A673 (cell line): Measurements from ENCODE around the gene A4GALT. TPM values are rescaled to one million over a fixed set of nuclear protein-coding genes. Genes with fewer than 3 reads are reported as not detected.

Source experiments
- BruUV-seq: library from RNA; stranded (reverse); fragments of 400-500 nt; replicated peaks from 2 replicates; lab custom pipeline; 2021; lab: Mats Ljungman, UMichigan
- CTCF ChIA-PET: fragments of 300-600 bp; sonication (Branson Sonifier 250); formaldehyde crosslinking; loops from one replicate; lab custom pipeline; 2022; ENCODE audit warnings: antibody characterized with exemption; lab: Charles Lee
- POLR2A ChIA-PET: fragments of 300-600 bp; sonication (Branson Sonifier 250); formaldehyde crosslinking; loops from one replicate; lab custom pipeline; 2022; ENCODE audit warnings: antibody characterized with exemption; ENCODE audit not compliant: low non-redundant PET; lab: Charles Lee
- DNase-seq: peaks from one replicate; pipeline ENCODE4 v3.0.0-alpha.2; 2015; ENCODE audit warnings: low spot score
- H3K27ac ChIP-seq: fragments of 200-600 bp; sonication (generic); 2 replicates; pipeline ENCODE4 v1.5.1; 2016; ENCODE audit warnings: mixed run types, low read depth, mild to moderate bottlenecking, mixed read lengths, antibody characterized with exemption, low read length; ENCODE audit not compliant: poor library complexity, severe bottlenecking
- H3K27me3 ChIP-seq: fragments of 200-600 bp; sonication (generic); replicated peaks from 2 replicates; pipeline ENCODE4 v1.6.1; 2017; ENCODE audit warnings: mixed run types, low read depth, mild to moderate bottlenecking, mixed read lengths, antibody characterized with exemption, low read length; ENCODE audit not compliant: insufficient read depth, poor library complexity
- H3K36me3 ChIP-seq: fragments of 200-600 bp; sonication (generic); 2 replicates; pipeline ENCODE4 v1.6.1; 2016; ENCODE audit warnings: mixed run types, mild to moderate bottlenecking, mixed read lengths, antibody characterized with exemption, low read length; ENCODE audit not compliant: insufficient read depth, poor library complexity, severe bottlenecking
- H3K4me1 ChIP-seq: fragments of 200-600 bp; sonication (generic); 2 replicates; pipeline ENCODE4 v1.6.1; 2017; ENCODE audit warnings: mixed run types, mild to moderate bottlenecking, mixed read lengths, antibody characterized with exemption, low read length; ENCODE audit not compliant: insufficient read depth, poor library complexity, severe bottlenecking
- H3K4me3 ChIP-seq: fragments of 200-600 bp; sonication (generic); 2 replicates; pipeline ENCODE4 v1.5.1; 2016; ENCODE audit warnings: low read depth, mixed run types, mild to moderate bottlenecking, mixed read lengths, low read length; ENCODE audit not compliant: poor library complexity, severe bottlenecking
- H3K9me3 ChIP-seq: fragments of 200-600 bp; sonication (generic); 2 replicates; pipeline ENCODE4 v1.6.1; 2016; ENCODE audit warnings: mixed run types, low read depth, mild to moderate bottlenecking, mixed read lengths, antibody characterized with exemption, low read length; ENCODE audit not compliant: poor library complexity, severe bottlenecking
- CTCF ChIP-seq: fragments of 300-800, 200-600 bp; sonication (generic); conservative IDR thresholded peaks from 2 replicates; pipeline ENCODE4 v1.5.1; 2017; ENCODE audit warnings: low read depth, mild to moderate bottlenecking, antibody characterized with exemption, low read length, moderate library complexity, mixed read lengths
- EZH2 ChIP-seq: fragments of 200-600 bp; sonication (generic); IDR thresholded peaks from 2 replicates; pipeline ENCODE4 v1.6.1; 2017; ENCODE audit warnings: borderline replicate concordance, low read depth, mild to moderate bottlenecking, mixed read lengths, antibody characterized with exemption, low read length; ENCODE audit not compliant: poor library complexity, severe bottlenecking
- intact Hi-C: fragments of 100-400 bp; cut with micrococcal nuclease; formaldehyde crosslinking; loops from one replicate; pipeline ENCODE4 v1.10.0; 2022; ENCODE audit not compliant: unreplicated experiment
- total RNA-seq: library from RNA; stranded (reverse); gene quantifications from 2 replicates; pipeline ENCODE4 v1.2.3, GENCODE V29; 2021

The A4GALT gene
- total RNA-seq, 1 experiment from 2014 or later, result 21.9 TPM

GRCh38 chr22:42732081-42732480 is 11.4 kb upstream of the A4GALT start:
- H3K4me1 ChIP-seq, result peaks cover 4% of the 10 kb centered on the region
- DNase-seq, result no peak
- TF ChIP-seq CTCF (no peak), EZH2 (no peak)
- ChIA-PET CTCF (no interaction called here), POLR2A (no interaction called here)
- no peaks in the 10 kb centered on the region for H3K36me3 ChIP-seq
- H3K27ac ChIP-seq, result no peak overlapping the region
- no TSS peak for BruUV-seq
- intact Hi-C loops, result no loop called here
- H3K27me3 ChIP-seq, result no peaks in the 10 kb centered on the region
- no peak overlapping the region for H3K4me3 ChIP-seq
- H3K9me3 ChIP-seq, result no peaks in the 10 kb centered on the region

- intact Hi-C loops, result no loop called here
- Histone ChIP-seq H3K4me1 (peaks cover 4% of the 10 kb centered on the region), H3K9me3 (no peaks in the 10 kb centered on the region), H3K36me3 (no peaks in the 10 kb centered on the region), H3K27ac (peak overlapping the region; percentile 40), H3K4me3 (no peak overlapping the region), H3K27me3 (no peaks in the 10 kb centered on the region)
- no peak for TF ChIP-seq CTCF
- TF ChIP-seq EZH2, result no peak
- no peak for DNase-seq
- CTCF ChIA-PET, result no interaction called here
- BruUV-seq, result no TSS peak
- POLR2A ChIA-PET, result no interaction called here
Observed at GRCh38 chr22:42726811-42727210, 6.1 kb upstream of the A4GALT start.

DNA sequence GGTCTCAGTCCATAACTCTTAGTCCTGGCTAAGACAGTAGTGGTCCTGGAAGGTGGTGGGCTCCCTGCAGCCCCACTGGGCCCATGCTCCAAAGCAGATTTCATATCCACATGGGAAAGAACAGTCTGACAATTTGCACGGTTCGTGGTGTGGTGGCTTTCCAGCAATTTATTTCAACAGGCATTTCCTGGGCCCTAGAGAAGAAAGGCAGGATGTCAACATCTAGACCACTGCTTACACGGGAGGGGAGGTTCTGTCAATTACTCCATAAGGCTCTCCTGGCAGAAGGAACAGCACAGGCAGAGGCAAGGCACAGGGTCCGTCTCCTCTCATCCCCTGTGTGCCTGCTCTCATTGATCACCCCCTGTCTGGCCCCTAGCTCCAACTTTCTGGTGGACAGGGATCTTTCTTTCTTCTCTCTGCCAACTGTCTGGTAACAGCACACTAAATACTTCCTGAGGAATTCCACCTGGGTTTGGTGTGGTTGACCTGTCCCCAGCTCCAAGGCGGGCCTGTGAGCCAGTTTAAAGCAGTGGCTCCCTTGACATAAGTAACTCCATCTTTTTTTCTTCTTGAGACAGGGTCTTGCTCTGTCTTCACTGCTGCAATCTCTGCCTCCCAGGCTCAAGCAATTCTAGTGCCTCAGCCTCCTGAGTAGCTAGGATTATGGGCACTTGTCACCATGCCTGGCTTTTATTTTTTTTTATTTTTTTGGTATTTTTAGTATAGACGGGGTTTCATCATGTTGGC is 5.1 kb upstream of the A4GALT start:
- POLR2A ChIA-PET, result interaction anchor here (0.6 kb wide), 1 partner anchor 111 kb away, joined by 3 read pairs; the partner anchor contains the start of gene POLDIP3
- Histone ChIP-seq H3K4me1 (peaks cover 4% of the 10 kb centered on the region), H3K27me3 (no peaks in the 10 kb centered on the region), H3K36me3 (no peaks in the 10 kb centered on the region), H3K27ac (no peak overlapping the region), H3K4me3 (no peak overlapping the region), H3K9me3 (no peaks in the 10 kb centered on the region)
- CTCF ChIA-PET, result no interaction called here
- no peak for DNase-seq
- TF ChIP-seq EZH2 (no peak), CTCF (no peak)
- intact Hi-C loops, result no loop called here
- no TSS peak for BruUV-seq
